HEK293T (cell line): ENCODE measurements around the gene RNU1-3.

Source experiments
- CTCF ChIA-PET: fragments of 350-600 bp; formaldehyde crosslinking; extraction: SDS; loops from one replicate; lab custom pipeline; 2021; ENCODE audit warnings: antibody characterized with exemption, inconsistent platforms; lab: Yijun Ruan, JAX
- POLR2A ChIA-PET: fragments of 350-600 bp; formaldehyde crosslinking; extraction: SDS; loops from one replicate; lab custom pipeline; 2020; ENCODE audit warnings: antibody characterized with exemption, inconsistent platforms; lab: Yijun Ruan, JAX
- DNase-seq: peaks from one replicate; pipeline ENCODE4 v3.0.0; 2012; ENCODE audit warnings: mixed read lengths; ENCODE audit errors: extremely low spot score
- ARNT ChIP-seq: fragments of 450-650 bp; IDR thresholded peaks from 2 replicates; pipeline ENCODE4 v1.6.1; 2017; ENCODE audit warnings: mild to moderate bottlenecking
- BHLHE40 ChIP-seq: fragments of 450-650 bp; IDR thresholded peaks from 2 replicates; pipeline ENCODE4 v1.6.1; 2016; ENCODE audit warnings: mild to moderate bottlenecking, moderate library complexity, borderline replicate concordance
- CTBP1 ChIP-seq: fragments of 450-650 bp; IDR thresholded peaks from 2 replicates; pipeline ENCODE4 v1.6.1; 2016; ENCODE audit warnings: borderline replicate concordance
- ELF4 ChIP-seq: fragments of 450-650 bp; IDR thresholded peaks from 2 replicates; pipeline ENCODE4 v1.6.1; 2017; ENCODE audit warnings: antibody characterized with exemption
- FOXA1 ChIP-seq: fragments of 450-650 bp; IDR thresholded peaks from 2 replicates; pipeline ENCODE4 v1.6.1; 2016; ENCODE audit warnings: mild to moderate bottlenecking
- FOXK2 ChIP-seq: fragments of 450-650 bp; IDR thresholded peaks from 2 replicates; pipeline ENCODE4 v1.6.1; 2016; ENCODE audit warnings: mild to moderate bottlenecking
- FOXM1 ChIP-seq: fragments of 450-650 bp; IDR thresholded peaks from 2 replicates; pipeline ENCODE4 v1.6.1; 2017; ENCODE audit warnings: mild to moderate bottlenecking, borderline replicate concordance
- HDGF ChIP-seq: fragments of 450-650 bp; IDR thresholded peaks from 2 replicates; pipeline ENCODE4 v1.6.1; 2017; ENCODE audit warnings: antibody characterized with exemption, borderline replicate concordance
- L3MBTL2 ChIP-seq: fragments of 450-650 bp; conservative IDR thresholded peaks from 2 replicates; pipeline ENCODE4 v1.6.1; 2016; ENCODE audit warnings: mild to moderate bottlenecking
- LEF1 ChIP-seq: fragments of 450-650 bp; IDR thresholded peaks from 2 replicates; pipeline ENCODE4 v1.6.1; 2017; ENCODE audit warnings: mild to moderate bottlenecking, borderline replicate concordance
- NFRKB ChIP-seq: fragments of 450-650 bp; IDR thresholded peaks from 2 replicates; pipeline ENCODE4 v1.6.1; 2016; ENCODE audit warnings: mild to moderate bottlenecking, moderate library complexity
- PKNOX1 ChIP-seq: fragments of 450-650 bp; IDR thresholded peaks from 2 replicates; pipeline ENCODE4 v1.6.1; 2016
- SP1 ChIP-seq: fragments of 450-650 bp; IDR thresholded peaks from 2 replicates; pipeline ENCODE4 v1.6.1; 2017
- SUZ12 ChIP-seq: fragments of 450-650 bp; IDR thresholded peaks from 2 replicates; pipeline ENCODE4 v1.6.1; 2016; ENCODE audit warnings: mild to moderate bottlenecking
- TARDBP ChIP-seq: fragments of 450-650 bp; IDR thresholded peaks from 2 replicates; pipeline ENCODE4 v1.6.1; 2016
- ZNF384 ChIP-seq: fragments of 450-650 bp; IDR thresholded peaks from 2 replicates; pipeline ENCODE4 v1.6.1; 2016

Gene RNU1-3

GRCh38 chr1:16617778-16618580, 48.8 kb downstream of the RNU1-3 start:
- TF ChIP-seq CTBP1 (no peak), FOXM1 (no peak), ELF4 (no peak), NFRKB (no peak), BHLHE40 (no peak), ZNF384 (no peak), ARNT (no peak), FOXA1 (no peak), PKNOX1 (no peak), FOXK2 (no peak), TARDBP (no peak), SP1 (no peak), LEF1 (no peak), HDGF (no peak), L3MBTL2 (no peak)
- POLR2A ChIA-PET: no interaction called here
- CTCF ChIA-PET: no interaction called here
- no peak for DNase-seq

- CTCF ChIA-PET: no interaction called here
- POLR2A ChIA-PET: interaction anchor here (2.0 kb wide), 1 partner anchor 288 kb away, joined by 12 read pairs; no protein-coding TSS in a partner anchor
- TF ChIP-seq BHLHE40 (no peak), LEF1 (no peak), FOXM1 (no peak), TARDBP (no peak), FOXA1 (no peak), HDGF (no peak), SUZ12 (no peak), NFRKB (no peak), ELF4 (no peak), PKNOX1 (no peak), L3MBTL2 (no peak; the same call in 1 of the 2 replicates), ARNT (no peak), CTBP1 (no peak), ZNF384 (no peak), FOXK2 (no peak), SP1 (no peak)
- no peak for DNase-seq
These were observed 49.6 kb downstream of the RNU1-3 start for GRCh38 chr1:16617114-16617631.
